Mesothelial cell of epicardium (in vitro differentiated cells): ENCODE results near the gene INPP5B. TPM values are rescaled to one million over a fixed set of nuclear protein-coding genes. Genes with fewer than 3 reads are reported as not detected.

Experiments used
- DNase-seq, 2 experiments: peaks; one replicate each; pipeline ENCODE4 v3.0.0; 2021; ENCODE audit warnings: low spot score in 2 of 2; ENCODE audit not compliant: unreplicated experiment in 2 of 2
- H3K27ac Mint-ChIP-seq: 2 replicates; pipeline ENCODE4 v1.8.0; 2021; ENCODE audit warnings: mixed read lengths
- H3K27me3 Mint-ChIP-seq: 2 replicates; pipeline ENCODE4 v1.8.0; 2021; ENCODE audit warnings: low read depth, mixed read lengths
- H3K36me3 Mint-ChIP-seq: 2 replicates; pipeline ENCODE4 v1.8.0; 2021; ENCODE audit warnings: mixed read lengths
- H3K4me1 Mint-ChIP-seq: 2 replicates; pipeline ENCODE4 v1.8.0; 2021; ENCODE audit warnings: mixed read lengths
- H3K4me3 Mint-ChIP-seq: 2 replicates; pipeline ENCODE4 v1.8.0; 2021; ENCODE audit warnings: mild to moderate bottlenecking, moderate library complexity, mixed read lengths
- H3K9me3 Mint-ChIP-seq: 2 replicates; pipeline ENCODE4 v1.8.0; 2021; ENCODE audit warnings: mixed read lengths
- CTCF ChIP-seq: fragments of 200-600 bp; sonication (generic); IDR thresholded peaks from one replicate; pipeline ENCODE4 v1.5.0; 2021; ENCODE audit warnings: antibody characterized with exemption; ENCODE audit not compliant: unreplicated experiment
- total RNA-seq: library from RNA; stranded (reverse); gene quantifications from 3 replicates; pipeline ENCODE4 v1.2.1, GENCODE V29; 2021

INPP5B gene
- total RNA-seq, 1 donor from 2014 or later: 21.5 TPM

GRCh38 chr1:37821481-37821880, 125.4 kb downstream of the INPP5B start:
- Mint-ChIP-seq H3K27ac (no peak overlapping the region), H3K4me3 (no peak overlapping the region), H3K27me3 (no peaks in the 10 kb centered on the region), H3K9me3 (no peaks in the 10 kb centered on the region), H3K36me3 (peaks cover 19% of the 10 kb centered on the region), H3K4me1 (no peaks in the 10 kb centered on the region)
- DNase-seq: no peak
- no peak for TF ChIP-seq CTCF

- Mint-ChIP-seq H3K36me3 (peaks cover 17% of the 10 kb centered on the region), H3K4me1 (no peaks in the 10 kb centered on the region), H3K27ac (no peak overlapping the region), H3K4me3 (no peak overlapping the region), H3K27me3 (no peaks in the 10 kb centered on the region), H3K9me3 (no peaks in the 10 kb centered on the region)
- no peak for DNase-seq
- TF ChIP-seq CTCF: no peak
Measured at GRCh38 chr1:37817481-37817880, 129.4 kb downstream of the INPP5B start.

- H3K4me3 Mint-ChIP-seq: no peak overlapping the region
- no peak for TF ChIP-seq CTCF
- peaks cover 1% of the 10 kb centered on the region for H3K4me1 Mint-ChIP-seq
- H3K27me3 Mint-ChIP-seq: no peaks in the 10 kb centered on the region
- peaks cover 2% of the 10 kb centered on the region for H3K36me3 Mint-ChIP-seq
- H3K9me3 Mint-ChIP-seq: no peaks in the 10 kb centered on the region
- no peak overlapping the region for H3K27ac Mint-ChIP-seq
- no peak for DNase-seq
Measured at GRCh38 chr1:37814252-37814651, 132.6 kb downstream of the INPP5B start.

DNA sequence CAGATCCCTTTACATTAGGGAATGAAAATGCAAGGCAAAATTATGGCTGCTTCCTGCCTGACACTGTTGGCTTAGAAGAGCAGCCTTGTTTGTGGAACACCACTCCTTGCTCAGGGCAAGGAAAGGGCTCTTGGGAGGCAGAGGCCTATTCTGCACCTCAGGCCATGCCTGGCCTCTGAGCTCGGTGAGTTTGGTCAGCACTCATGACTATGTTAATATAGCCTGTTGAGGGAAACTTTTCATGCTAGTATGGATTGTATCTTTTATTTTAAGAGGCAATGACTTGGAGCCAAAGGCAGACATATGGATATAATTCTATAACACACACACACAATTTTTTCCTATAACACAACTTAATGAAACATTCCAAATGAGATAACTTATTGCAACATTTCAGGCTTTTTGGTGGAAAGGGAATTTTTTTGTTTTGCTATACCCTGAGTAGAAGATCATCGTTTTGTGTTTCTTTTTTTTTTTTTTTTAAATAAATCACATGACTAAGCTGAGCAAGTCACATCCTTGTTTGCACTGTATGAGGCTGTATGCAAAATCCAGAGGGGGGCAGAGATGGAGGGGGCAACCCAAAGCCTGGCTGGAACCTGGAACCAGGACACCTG, 133.2 kb downstream of the INPP5B start:
- H3K9me3 Mint-ChIP-seq: no peaks in the 10 kb centered on the region
- peaks cover 5% of the 10 kb centered on the region for H3K4me1 Mint-ChIP-seq
- DNase-seq: no peak
- no peak overlapping the region for H3K27ac Mint-ChIP-seq
- peaks cover 2% of the 10 kb centered on the region for H3K36me3 Mint-ChIP-seq
- no peak overlapping the region for H3K4me3 Mint-ChIP-seq
- no peaks in the 10 kb centered on the region for H3K27me3 Mint-ChIP-seq
- no peak for TF ChIP-seq CTCF

GRCh38 chr1:37811027-37811655, 135.7 kb downstream of the INPP5B start:
- Mint-ChIP-seq H3K27ac (no peak overlapping the region), H3K9me3 (no peaks in the 10 kb centered on the region), H3K36me3 (peaks cover 2% of the 10 kb centered on the region), H3K4me1 (peaks cover 13% of the 10 kb centered on the region), H3K4me3 (no peak overlapping the region), H3K27me3 (no peaks in the 10 kb centered on the region)
- peak; percentile 66 for TF ChIP-seq CTCF
- peak; percentile 46 to 78 for DNase-seq

Other genes starting within 250 kb of the INPP5B start
- gene EPHA10, start 181.9 kb downstream of the INPP5B start, total RNA-seq: 0.18 to 0.25 TPM (median 0.24 TPM) in 3 replicates
- gene MANEAL, start 153.2 kb downstream of the INPP5B start, total RNA-seq: 1.4 to 1.8 TPM (median 1.8 TPM) in 3 replicates
- 36.8 to 42.4 TPM (median 41.0 TPM) in 3 replicates for gene C1orf122, start 139.3 kb downstream of the INPP5B start, total RNA-seq
- gene YRDC, start 138.8 kb downstream of the INPP5B start, total RNA-seq: 18.6 to 21.2 TPM (median 19.8 TPM) in 3 replicates
- 12.8 to 18.0 TPM (median 14.3 TPM) in 3 replicates for gene MTF1, start 87.5 kb downstream of the INPP5B start, total RNA-seq
- 69.8 to 82.2 TPM (median 80.7 TPM) in 3 replicates for gene SF3A3, start 43.0 kb upstream of the INPP5B start, total RNA-seq
- 46.1 to 50.6 TPM (median 46.2 TPM) in 3 replicates for gene FHL3, start 58.5 kb upstream of the INPP5B start, total RNA-seq
- gene UTP11, start 65.7 kb upstream of the INPP5B start, total RNA-seq: 32.3 to 37.2 TPM (median 36.5 TPM) in 3 replicates
- 0.16 to 0.45 TPM (median 0.29 TPM) in 3 replicates for gene POU3F1, start 99.7 kb upstream of the INPP5B start, total RNA-seq